GM18867 (cell line): ENCODE data around the gene PARD3B.
"Not testable (repeated sequence)": the region's sequence is repeated elsewhere in the genome, so short reads cannot be mapped to it uniquely, and the experiment has no call there.

Experiments
- ATAC-seq: cut with Tn5 transposase; IDR thresholded peaks from one replicate; pipeline ENCODE4 v1.9.1; 2021; ENCODE audit warnings: mild to moderate bottlenecking, moderate library complexity; ENCODE audit not compliant: unreplicated experiment

Gene PARD3B

GRCh38 chr2:204541637-204542036, 3.6 kb upstream of the PARD3B start:
- ATAC-seq = no peak

GRCh38 chr2:204542982-204543608, 2.2 kb upstream of the PARD3B start:
- no peak for ATAC-seq

- ATAC-seq = no peak
These were observed 823 bp downstream of the PARD3B start for GRCh38 chr2:204545861-204546735.

DNA sequence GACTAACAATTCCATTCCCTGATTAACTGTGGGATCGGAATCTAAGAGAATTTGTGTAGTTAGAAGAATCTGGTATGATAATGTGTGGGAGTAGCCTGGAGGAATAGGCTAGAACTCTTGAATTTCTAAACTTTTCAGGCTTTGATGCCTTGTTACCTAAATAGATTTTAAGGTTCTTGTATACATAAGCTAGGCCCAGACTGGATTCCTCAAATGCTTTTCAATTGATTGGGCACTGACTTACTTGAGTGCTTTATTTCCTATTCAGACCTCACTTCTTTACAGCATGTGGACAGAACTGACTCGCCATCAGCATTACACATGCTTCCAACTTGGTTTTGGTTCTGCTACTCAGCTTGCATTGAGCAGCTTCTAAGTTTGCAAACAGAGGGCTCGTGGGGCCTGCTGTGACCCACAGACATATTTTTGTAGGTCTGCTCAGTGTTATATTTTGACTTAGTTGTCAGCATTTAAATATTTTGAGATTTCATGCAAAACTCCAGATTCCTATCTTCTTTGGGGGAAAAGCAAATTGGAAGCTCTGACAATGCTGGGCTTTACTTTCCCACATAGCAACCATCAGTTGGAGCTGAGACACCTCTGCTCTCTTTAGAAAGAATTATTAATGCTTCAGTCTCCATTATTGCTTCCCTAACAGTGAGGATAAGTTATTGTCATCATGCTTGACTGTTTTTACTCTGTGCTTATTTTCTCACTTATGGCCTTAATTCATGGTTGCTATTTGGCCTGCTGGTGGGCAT, 5.7 kb downstream of the PARD3B start:
- no peak for ATAC-seq

GRCh38 chr2:204551512-204551863, 6.2 kb downstream of the PARD3B start:
- no peak for ATAC-seq

DNA sequence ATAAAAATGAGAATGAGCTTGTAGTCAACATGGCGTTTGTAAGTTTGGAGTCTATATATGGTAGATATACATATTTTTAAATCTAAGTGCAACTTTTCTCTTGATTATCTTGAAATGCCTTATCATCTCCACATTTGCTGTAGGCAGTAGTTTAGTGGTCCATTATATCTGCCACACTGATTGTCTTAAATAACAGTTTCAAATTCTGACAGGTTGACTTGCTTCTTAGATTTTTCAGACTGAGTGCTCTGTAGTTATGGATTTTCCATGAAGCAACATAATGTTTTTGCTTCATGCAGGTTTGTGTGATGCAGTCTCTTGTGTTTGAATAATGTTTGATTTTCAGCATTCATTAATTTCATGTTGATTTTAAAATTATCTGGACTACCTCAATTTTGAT, 12.3 kb downstream of the PARD3B start:
- ATAC-seq = no peak

GRCh38 chr2:204559358-204559757, 14.1 kb downstream of the PARD3B start:
- ATAC-seq = not testable (repeated sequence)

DNA sequence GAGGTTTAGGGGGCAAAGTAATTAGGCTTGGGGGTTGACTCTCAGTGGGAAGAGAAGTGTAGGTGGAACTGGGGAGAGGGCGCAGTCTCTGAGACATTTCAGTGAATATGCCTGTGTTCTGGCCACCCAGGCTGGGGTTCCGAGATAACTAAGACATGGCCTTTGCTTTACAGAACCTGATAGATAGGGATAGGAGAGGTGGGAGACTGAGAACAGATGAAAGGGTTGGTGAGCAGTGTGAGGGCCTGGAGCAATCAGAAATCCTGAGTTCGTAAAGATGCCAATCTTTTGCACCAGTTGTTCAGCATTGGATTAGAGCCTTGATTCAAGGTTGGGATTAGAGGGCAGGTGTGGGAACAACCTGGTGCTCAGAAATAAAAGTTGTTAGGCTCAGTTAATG, 15.6 kb downstream of the PARD3B start:
- ATAC-seq = no peak

DNA sequence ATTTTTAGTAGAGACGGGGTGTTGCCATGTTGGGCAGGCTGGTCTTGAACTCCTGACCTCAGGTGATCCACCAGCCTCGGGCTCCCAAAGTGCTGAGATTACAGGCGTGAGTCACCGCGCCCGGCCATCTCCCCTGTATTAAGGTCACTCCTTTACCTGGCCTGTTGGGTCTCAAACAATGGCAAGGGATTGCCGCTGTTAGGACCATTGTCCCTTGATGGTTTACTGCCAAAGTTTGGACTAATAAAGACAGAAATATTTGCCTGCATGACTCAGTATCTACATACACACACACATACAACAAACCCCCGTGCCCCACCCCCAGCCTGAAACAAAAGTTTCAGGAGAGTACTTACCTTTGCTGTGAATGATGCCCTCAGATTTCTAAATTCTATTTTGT, 16.5 kb downstream of the PARD3B start:
- no peak for ATAC-seq

GRCh38 chr2:204566439-204566838, 21.2 kb downstream of the PARD3B start:
- no peak for ATAC-seq

DNA sequence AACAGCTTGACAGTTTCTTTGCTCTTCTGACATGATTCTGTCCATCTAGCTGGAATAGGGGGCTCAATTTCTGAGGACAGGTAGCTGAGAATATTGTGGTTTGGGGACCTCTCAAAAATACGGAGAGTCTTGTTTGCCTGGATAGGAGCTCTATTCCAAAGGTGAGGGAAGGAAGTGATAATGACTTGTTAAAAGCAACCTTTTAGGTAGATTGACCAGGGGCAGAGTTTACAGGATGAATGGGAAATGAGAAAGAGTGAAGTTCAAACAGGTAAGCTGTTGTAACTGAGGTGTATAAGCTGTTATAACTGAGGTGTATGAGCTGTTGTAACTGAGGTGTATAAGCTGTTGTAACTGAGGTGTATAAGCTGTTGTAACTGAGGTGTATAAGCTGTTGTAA, 25.1 kb downstream of the PARD3B start:
- no peak for ATAC-seq

- no peak for ATAC-seq
These were observed 25.8 kb downstream of the PARD3B start for GRCh38 chr2:204571041-204571440.

GRCh38 chr2:204571911-204572310, 26.6 kb downstream of the PARD3B start:
- ATAC-seq = no peak

DNA sequence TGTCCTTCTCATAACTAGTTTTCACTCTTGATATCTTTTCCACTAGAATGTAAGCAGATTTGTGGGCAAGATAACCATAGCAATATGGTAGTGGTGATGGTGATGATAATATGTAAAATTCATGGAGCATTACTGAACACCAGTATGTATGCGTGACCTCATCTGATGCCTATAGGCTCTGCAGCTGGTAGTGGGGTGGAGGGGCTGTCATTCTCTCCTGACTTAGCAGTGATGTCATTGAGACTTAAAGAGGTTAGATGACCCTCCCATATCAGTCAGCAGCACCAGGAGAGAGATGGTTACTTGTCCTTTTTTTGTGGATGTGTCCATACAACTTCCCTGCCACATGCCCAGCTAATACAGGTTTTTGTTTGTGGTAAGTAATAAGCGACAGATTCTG, 27.9 kb downstream of the PARD3B start:
- ATAC-seq = no peak

GRCh38 chr2:204574486-204574885, 29.2 kb downstream of the PARD3B start:
- ATAC-seq = no peak

DNA sequence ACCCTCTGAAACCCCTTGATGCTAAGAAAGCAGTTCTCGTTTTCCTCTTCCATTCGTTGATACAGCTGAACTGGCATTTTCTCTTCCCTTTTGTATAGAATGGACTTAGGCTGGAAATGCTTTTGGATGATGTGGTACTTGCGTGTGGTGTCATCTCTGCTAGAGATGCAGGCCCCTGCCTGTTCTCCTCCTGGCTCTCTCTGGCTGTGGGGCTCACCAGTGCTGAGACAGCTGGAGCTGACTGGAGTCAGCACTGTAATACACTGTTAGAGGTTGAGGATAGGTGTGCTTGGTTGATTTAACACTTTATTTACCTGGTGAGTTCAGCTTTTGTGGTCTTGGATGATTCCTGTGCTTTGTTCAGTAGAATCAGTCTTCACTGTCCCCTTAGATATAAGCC, 30.2 kb downstream of the PARD3B start:
- no peak for ATAC-seq

GRCh38 chr2:204576362-204576979, 31.2 kb downstream of the PARD3B start:
- ATAC-seq = no peak

GRCh38 chr2:204578928-204579598, 33.8 kb downstream of the PARD3B start:
- ATAC-seq = no peak

DNA sequence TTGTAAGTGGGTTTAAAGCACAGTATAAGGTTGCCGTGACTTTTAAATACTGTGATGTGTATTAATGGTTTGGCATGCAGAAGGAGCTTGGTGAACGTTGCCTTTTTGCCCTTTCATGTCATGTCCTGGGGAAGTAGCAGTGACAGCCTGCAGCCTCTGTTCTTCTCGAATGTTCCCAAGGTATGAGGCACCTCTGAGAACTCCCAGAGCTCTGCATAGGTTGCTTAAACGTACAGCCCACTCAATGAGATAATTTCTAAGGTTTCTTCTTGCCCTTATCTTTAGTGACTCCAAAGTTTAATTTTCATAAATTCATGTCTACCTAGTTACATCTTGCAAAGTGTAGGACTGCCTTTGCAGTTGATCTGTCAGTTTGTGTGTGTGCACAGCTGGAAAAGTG, 36.7 kb downstream of the PARD3B start:
- ATAC-seq = no peak

- ATAC-seq = no peak
These were observed 38.5 kb downstream of the PARD3B start for GRCh38 chr2:204583773-204584172.

- ATAC-seq = no peak
These were observed 40.7 kb downstream of the PARD3B start for GRCh38 chr2:204585930-204586329.
